HEK293 (cell line): ENCODE measurements around the gene TINAGL1.
A peak's percentile ranks its signal among the peaks of the same experiment; 100 is the strongest.

Source experiments
- CTCF ChIA-PET: fragments of 350-600 bp; formaldehyde crosslinking; extraction: SDS; loops from one replicate; lab custom pipeline; 2021; ENCODE audit warnings: antibody characterized with exemption; lab: Yijun Ruan, JAX
- POLR2A ChIA-PET: fragments of 300-600 bp; formaldehyde crosslinking; extraction: SDS; loops from one replicate; lab custom pipeline; 2020; ENCODE audit warnings: antibody characterized with exemption, inconsistent platforms; lab: Yijun Ruan, JAX
- H3K27ac ChIP-seq: fragments of 200-500 bp; sonication (Bioruptor generic); 2 replicates; pipeline ENCODE4 v1.5.1; 2014; ENCODE audit warnings: low read depth, low read length, control low read depth, inconsistent platforms; ENCODE audit errors: extremely low read depth
- H3K36me3 ChIP-seq, 2 experiments: fragments of 200-500 bp in 1 of 2; sonication (Bioruptor generic) in 1 of 2; 1 replicate in 1 of 2; 2 replicates in 1 of 2; pipeline ENCODE4 v1.5.1; 2014 to 2017; ENCODE audit warnings: inconsistent platforms in 2 of 2, low read length in 2 of 2; ENCODE audit not compliant: control insufficient read depth in 2 of 2, insufficient read depth in 1 of 2
- H3K4me1 ChIP-seq: fragments of 200-500 bp; sonication (Bioruptor generic); 2 replicates; pipeline ENCODE4 v1.5.1; 2014; ENCODE audit warnings: mild to moderate bottlenecking, low read length, inconsistent platforms; ENCODE audit not compliant: control insufficient read depth, insufficient read depth
- H3K4me3 ChIP-seq: 2 replicates; pipeline ENCODE4 v1.5.1; 2011; ENCODE audit warnings: low read depth, mild to moderate bottlenecking, control low read depth, low read length, moderate library complexity
- H3K9me3 ChIP-seq: fragments of 200-500 bp; sonication (Bioruptor generic); 2 replicates; pipeline ENCODE4 v1.5.1; 2014; ENCODE audit warnings: low read depth, low read length, inconsistent platforms; ENCODE audit not compliant: control insufficient read depth, insufficient read depth
- EGR2 ChIP-seq: fragments of 450-650 bp; formaldehyde crosslinking; IDR thresholded peaks from 2 replicates; pipeline ENCODE4 v1.5.1; 2016; ENCODE audit warnings: low read depth, missing biosample characterization, missing genetic modification characterization
- GFI1B ChIP-seq: fragments of 450-650 bp; formaldehyde crosslinking; IDR thresholded peaks from 2 replicates; pipeline ENCODE4 v1.5.1; 2016; ENCODE audit warnings: missing biosample characterization, missing genetic modification characterization
- IKZF3 ChIP-seq: fragments of 450-650 bp; IDR thresholded peaks from 2 replicates; pipeline ENCODE4 v1.5.0; 2018; ENCODE audit warnings: missing biosample characterization, mild to moderate bottlenecking, missing genetic modification characterization, moderate library complexity
- SCRT1 ChIP-seq: fragments of 450-650 bp; formaldehyde crosslinking; IDR thresholded peaks from 2 replicates; pipeline ENCODE4 v1.5.1; 2016; ENCODE audit warnings: missing biosample characterization, missing genetic modification characterization, borderline replicate concordance
- WT1 ChIP-seq: fragments of 450-650 bp; formaldehyde crosslinking; IDR thresholded peaks from 2 replicates; pipeline ENCODE4 v1.5.1; 2016; ENCODE audit warnings: missing biosample characterization, missing genetic modification characterization
- ZFHX2 ChIP-seq: fragments of 450-650 bp; formaldehyde crosslinking; conservative IDR thresholded peaks from 2 replicates; pipeline ENCODE4 v1.5.1; 2016; ENCODE audit warnings: missing biosample characterization, missing genetic modification characterization
- ZNF132 ChIP-seq: fragments of 450-650 bp; formaldehyde crosslinking; IDR thresholded peaks from 2 replicates; pipeline ENCODE4 v1.5.1; 2017; ENCODE audit warnings: missing biosample characterization, missing genetic modification characterization, borderline replicate concordance
- ZNF155 ChIP-seq: fragments of 450-650 bp; formaldehyde crosslinking; IDR thresholded peaks from 2 replicates; pipeline ENCODE4 v1.5.1; 2016; ENCODE audit warnings: missing biosample characterization, missing genetic modification characterization
- ZNF324 ChIP-seq: fragments of 450-650 bp; formaldehyde crosslinking; IDR thresholded peaks from 2 replicates; pipeline ENCODE4 v1.5.1; 2016; ENCODE audit warnings: missing biosample characterization, missing genetic modification characterization
- ZNF391 ChIP-seq: fragments of 450-650 bp; formaldehyde crosslinking; IDR thresholded peaks from 2 replicates; pipeline ENCODE4 v1.5.1; 2016; ENCODE audit warnings: low read depth, missing biosample characterization, missing genetic modification characterization, borderline replicate concordance
- ZNF544 ChIP-seq: fragments of 450-650 bp; formaldehyde crosslinking; IDR thresholded peaks from 2 replicates; pipeline ENCODE4 v1.5.0; 2017; ENCODE audit warnings: missing biosample characterization, missing genetic modification characterization
- ZNF707 ChIP-seq: fragments of 450-650 bp; formaldehyde crosslinking; IDR thresholded peaks from 2 replicates; pipeline ENCODE4 v1.5.1; 2016; ENCODE audit warnings: missing biosample characterization, missing genetic modification characterization
- ZNF747 ChIP-seq: fragments of 450-650 bp; formaldehyde crosslinking; IDR thresholded peaks from 2 replicates; pipeline ENCODE4 v1.5.1; 2016; ENCODE audit warnings: missing biosample characterization, missing genetic modification characterization
- ZNF776 ChIP-seq: fragments of 450-650 bp; formaldehyde crosslinking; IDR thresholded peaks from 2 replicates; pipeline ENCODE4 v1.5.0; 2017; ENCODE audit warnings: missing biosample characterization, missing genetic modification characterization, borderline replicate concordance
- ZSCAN30 ChIP-seq: fragments of 450-650 bp; IDR thresholded peaks from 2 replicates; pipeline ENCODE4 v1.5.1; 2018; ENCODE audit warnings: missing biosample characterization, mild to moderate bottlenecking, missing genetic modification characterization, moderate library complexity
- TF ChIP-seq, protein P1 (sequence below): fragments of 450-650 bp; formaldehyde crosslinking; IDR thresholded peaks from 2 replicates; pipeline ENCODE4 v1.5.1; 2016; ENCODE audit warnings: missing biosample characterization, missing genetic modification characterization
- TF ChIP-seq, protein P2 (sequence below): fragments of 450-650 bp; formaldehyde crosslinking; IDR thresholded peaks from 2 replicates; pipeline ENCODE4 v1.5.1; 2016; ENCODE audit warnings: missing biosample characterization, missing genetic modification characterization, low read depth
- TF ChIP-seq, protein P3 (sequence below): fragments of 450-650 bp; formaldehyde crosslinking; IDR thresholded peaks from 2 replicates; pipeline ENCODE4 v1.5.1; 2016; ENCODE audit warnings: missing biosample characterization, missing genetic modification characterization, low read depth

TINAGL1 gene

DNA sequence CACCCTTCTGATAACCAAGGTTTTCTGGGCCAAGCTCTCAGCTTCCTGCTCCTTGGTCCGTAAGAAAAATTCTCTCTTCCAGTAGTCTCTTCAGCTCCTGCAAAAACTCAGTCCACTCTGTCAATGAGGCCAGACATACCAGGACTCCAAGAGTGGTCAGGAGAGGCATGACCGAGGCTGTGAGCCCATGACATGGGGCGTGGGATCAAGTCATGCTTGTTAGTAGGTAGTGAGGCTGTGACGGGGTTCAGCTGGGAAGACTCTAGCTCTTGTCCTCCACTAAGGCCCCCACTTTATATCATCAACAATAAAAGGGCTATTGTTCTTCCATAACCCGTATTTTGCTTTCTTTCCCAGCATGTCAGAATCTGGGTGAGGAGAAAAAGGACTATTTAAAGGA lies 31.0 kb downstream of the TINAGL1 start:
- no peaks in the 10 kb centered on the region for H3K9me3 ChIP-seq
- POLR2A ChIA-PET: no interaction called here
- TF ChIP-seq IKZF3 (tag by site-specific recombination): no peak
- TF ChIP-seq, protein P1, sequence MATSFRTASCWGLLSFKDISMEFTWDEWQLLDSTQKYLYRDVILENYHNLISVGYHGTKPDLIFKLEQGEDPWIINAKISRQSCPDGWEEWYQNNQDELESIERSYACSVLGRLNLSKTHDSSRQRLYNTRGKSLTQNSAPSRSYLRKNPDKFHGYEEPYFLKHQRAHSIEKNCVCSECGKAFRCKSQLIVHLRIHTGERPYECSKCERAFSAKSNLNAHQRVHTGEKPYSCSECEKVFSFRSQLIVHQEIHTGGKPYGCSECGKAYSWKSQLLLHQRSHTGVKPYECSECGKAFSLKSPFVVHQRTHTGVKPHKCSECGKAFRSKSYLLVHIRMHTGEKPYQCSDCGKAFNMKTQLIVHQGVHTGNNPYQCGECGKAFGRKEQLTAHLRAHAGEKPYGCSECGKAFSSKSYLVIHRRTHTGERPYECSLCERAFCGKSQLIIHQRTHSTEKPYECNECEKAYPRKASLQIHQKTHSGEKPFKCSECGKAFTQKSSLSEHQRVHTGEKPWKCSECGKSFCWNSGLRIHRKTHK (tag by site-specific recombination): no peak
- no peak for TF ChIP-seq WT1 (tag by site-specific recombination)
- TF ChIP-seq, protein P2, sequence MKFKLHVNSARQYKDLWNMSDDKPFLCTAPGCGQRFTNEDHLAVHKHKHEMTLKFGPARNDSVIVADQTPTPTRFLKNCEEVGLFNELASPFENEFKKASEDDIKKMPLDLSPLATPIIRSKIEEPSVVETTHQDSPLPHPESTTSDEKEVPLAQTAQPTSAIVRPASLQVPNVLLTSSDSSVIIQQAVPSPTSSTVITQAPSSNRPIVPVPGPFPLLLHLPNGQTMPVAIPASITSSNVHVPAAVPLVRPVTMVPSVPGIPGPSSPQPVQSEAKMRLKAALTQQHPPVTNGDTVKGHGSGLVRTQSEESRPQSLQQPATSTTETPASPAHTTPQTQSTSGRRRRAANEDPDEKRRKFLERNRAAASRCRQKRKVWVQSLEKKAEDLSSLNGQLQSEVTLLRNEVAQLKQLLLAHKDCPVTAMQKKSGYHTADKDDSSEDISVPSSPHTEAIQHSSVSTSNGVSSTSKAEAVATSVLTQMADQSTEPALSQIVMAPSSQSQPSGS (tag by site-specific recombination): no peak
- TF ChIP-seq ZNF544: no peak
- no peak for TF ChIP-seq ZSCAN30 (tag by site-specific recombination)
- no peak overlapping the region for H3K4me3 ChIP-seq
- CTCF ChIA-PET: interaction anchor here (0.5 to 7.0 kb wide), 5 partner anchors 11 to 780 kb away, joined by 3 to 47 read pairs (median 5); no protein-coding TSS in a partner anchor
- no peaks in the 10 kb centered on the region for H3K4me1 ChIP-seq
- no peaks in the 10 kb centered on the region for H3K36me3 ChIP-seq
- H3K27ac ChIP-seq: no peak overlapping the region

DNA sequence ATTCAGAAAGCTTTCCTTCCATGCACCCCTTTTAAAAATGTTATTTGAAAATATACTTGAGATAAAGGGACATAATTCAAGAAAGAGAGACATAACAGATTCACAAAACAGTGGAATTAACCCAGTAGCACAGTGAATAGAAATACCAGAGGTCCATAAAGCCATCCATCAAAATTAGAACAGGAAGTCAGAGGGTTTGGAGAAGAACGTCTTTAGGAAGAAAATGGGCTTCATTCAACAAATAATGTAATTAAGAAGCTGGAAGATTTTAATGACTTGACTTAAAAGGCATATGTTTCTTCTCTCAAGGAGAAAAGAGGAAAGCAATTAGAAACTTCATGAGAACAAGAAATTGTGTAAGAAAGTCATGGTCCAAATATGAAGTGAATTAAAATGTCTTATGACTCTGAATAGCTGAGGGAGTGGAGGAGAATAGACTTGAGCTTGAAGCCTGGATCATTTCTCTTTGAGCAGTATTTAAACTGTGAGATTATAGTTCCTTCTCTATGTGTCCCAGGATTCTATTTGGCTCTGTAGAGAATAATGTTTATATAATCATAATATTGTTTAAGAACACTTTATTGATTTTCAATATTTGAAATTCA lies 33.3 kb downstream of the TINAGL1 start:
- POLR2A ChIA-PET: no interaction called here
- H3K4me1 ChIP-seq: no peaks in the 10 kb centered on the region
- no peaks in the 10 kb centered on the region for H3K36me3 ChIP-seq
- H3K4me3 ChIP-seq: no peak overlapping the region
- no peaks in the 10 kb centered on the region for H3K9me3 ChIP-seq
- H3K27ac ChIP-seq: no peak overlapping the region
- TF ChIP-seq ZNF776 (no peak), GFI1B (tag by site-specific recombination) (no peak), ZNF747 (tag by site-specific recombination) (no peak)
- TF ChIP-seq, protein P3, sequence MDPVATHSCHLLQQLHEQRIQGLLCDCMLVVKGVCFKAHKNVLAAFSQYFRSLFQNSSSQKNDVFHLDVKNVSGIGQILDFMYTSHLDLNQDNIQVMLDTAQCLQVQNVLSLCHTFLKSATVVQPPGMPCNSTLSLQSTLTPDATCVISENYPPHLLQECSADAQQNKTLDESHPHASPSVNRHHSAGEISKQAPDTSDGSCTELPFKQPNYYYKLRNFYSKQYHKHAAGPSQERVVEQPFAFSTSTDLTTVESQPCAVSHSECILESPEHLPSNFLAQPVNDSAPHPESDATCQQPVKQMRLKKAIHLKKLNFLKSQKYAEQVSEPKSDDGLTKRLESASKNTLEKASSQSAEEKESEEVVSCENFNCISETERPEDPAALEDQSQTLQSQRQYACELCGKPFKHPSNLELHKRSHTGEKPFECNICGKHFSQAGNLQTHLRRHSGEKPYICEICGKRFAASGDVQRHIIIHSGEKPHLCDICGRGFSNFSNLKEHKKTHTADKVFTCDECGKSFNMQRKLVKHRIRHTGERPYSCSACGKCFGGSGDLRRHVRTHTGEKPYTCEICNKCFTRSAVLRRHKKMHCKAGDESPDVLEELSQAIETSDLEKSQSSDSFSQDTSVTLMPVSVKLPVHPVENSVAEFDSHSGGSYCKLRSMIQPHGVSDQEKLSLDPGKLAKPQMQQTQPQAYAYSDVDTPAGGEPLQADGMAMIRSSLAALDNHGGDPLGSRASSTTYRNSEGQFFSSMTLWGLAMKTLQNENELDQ (tag by site-specific recombination): no peak
- CTCF ChIA-PET: interaction anchor here (0.6 to 7.0 kb wide), 6 partner anchors 9 to 453 kb away, joined by 3 to 47 read pairs (median 3); no protein-coding TSS in a partner anchor

DNA sequence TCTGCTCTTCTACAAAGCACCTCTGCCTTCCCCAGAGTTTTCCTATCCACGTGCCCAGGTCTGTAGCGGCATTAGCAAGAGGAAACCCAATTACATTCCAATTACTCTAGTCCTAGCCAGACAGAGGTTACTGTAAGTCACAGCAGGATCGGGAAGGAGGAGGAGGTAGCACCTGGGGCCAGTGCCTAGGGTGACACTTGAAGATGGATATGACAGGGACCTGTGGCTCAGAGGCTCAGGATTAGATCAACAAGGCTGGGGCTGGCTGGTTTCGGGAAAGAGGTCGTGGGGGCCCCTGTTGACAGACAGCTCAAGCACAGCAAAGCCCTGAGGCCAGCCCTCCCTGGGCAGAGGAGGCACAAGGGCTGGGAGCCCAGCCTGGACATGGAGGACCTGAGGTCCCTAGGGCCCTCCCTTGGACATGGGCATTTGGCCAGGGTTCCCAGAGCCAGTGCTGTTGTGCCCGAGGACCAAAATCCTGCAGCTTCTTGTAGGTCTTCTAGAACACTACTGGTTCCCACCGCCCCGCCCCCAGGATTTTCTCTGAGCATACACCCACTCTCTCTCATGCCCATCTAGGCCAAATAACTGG lies 38.2 kb downstream of the TINAGL1 start:
- no peak overlapping the region for H3K27ac ChIP-seq
- POLR2A ChIA-PET: no interaction called here
- no peaks in the 10 kb centered on the region for H3K4me1 ChIP-seq
- no peaks in the 10 kb centered on the region for H3K36me3 ChIP-seq
- no peaks in the 10 kb centered on the region for H3K9me3 ChIP-seq
- CTCF ChIA-PET: interaction anchor here (0.6 kb wide), 2 partner anchors 15 to 193 kb away, joined by 3 read pairs; no protein-coding TSS in a partner anchor
- TF ChIP-seq SCRT1 (tag by site-specific recombination) (no peak), ZNF155 (no peak), ZNF707 (tag by site-specific recombination) (no peak), EGR2 (tag by site-specific recombination) (peak; percentile 32; the same call in 1 of the 2 replicates), ZFHX2 (tag by site-specific recombination) (peak; percentile 37), ZNF324 (tag by site-specific recombination) (no peak), ZNF132 (tag by site-specific recombination) (no peak), ZNF391 (tag by site-specific recombination) (no peak)
- no peak overlapping the region for H3K4me3 ChIP-seq
